Ectodermal cell (in vitro differentiated cells): ENCODE results near the gene ZSCAN4.

Source experiments
- H3K27ac ChIP-seq: 2 replicates; pipeline ENCODE4 v1.7.0; 2013; ENCODE audit warnings: mild to moderate bottlenecking, low read depth, low read length; ENCODE audit not compliant: insufficient read depth, poor library complexity, severe bottlenecking
- H3K27me3 ChIP-seq: 2 replicates; pipeline ENCODE4 v1.7.0; 2013; ENCODE audit warnings: mild to moderate bottlenecking, low read length; ENCODE audit not compliant: insufficient read depth, control insufficient read depth, poor library complexity, severe bottlenecking
- H3K36me3 ChIP-seq: one replicate; pipeline ENCODE4 v1.7.0; 2013; ENCODE audit warnings: low read length; ENCODE audit not compliant: control insufficient read depth, insufficient read depth
- H3K4me1 ChIP-seq: one replicate; pipeline ENCODE4 v1.7.0; 2013; ENCODE audit warnings: low read length; ENCODE audit not compliant: control insufficient read depth, insufficient read depth
- H3K4me3 ChIP-seq: 2 replicates; pipeline ENCODE4 v1.7.0; 2013; ENCODE audit warnings: low read depth, low read length, control low read depth; ENCODE audit not compliant: insufficient read depth
- H3K9me3 ChIP-seq: 2 replicates; pipeline ENCODE4 v1.7.0; 2013; ENCODE audit warnings: mild to moderate bottlenecking, low read length, moderate library complexity; ENCODE audit not compliant: control insufficient read depth
- WGBS, 2 experiments: methylation state at CpG; one replicate each; pipeline ENCODE4 v1.1.7; 2013; ENCODE audit warnings: missing lambda C conversion rate in 2 of 2; 5-methylcytosine and 5-hydroxymethylcytosine counted together

Gene ZSCAN4

DNA sequence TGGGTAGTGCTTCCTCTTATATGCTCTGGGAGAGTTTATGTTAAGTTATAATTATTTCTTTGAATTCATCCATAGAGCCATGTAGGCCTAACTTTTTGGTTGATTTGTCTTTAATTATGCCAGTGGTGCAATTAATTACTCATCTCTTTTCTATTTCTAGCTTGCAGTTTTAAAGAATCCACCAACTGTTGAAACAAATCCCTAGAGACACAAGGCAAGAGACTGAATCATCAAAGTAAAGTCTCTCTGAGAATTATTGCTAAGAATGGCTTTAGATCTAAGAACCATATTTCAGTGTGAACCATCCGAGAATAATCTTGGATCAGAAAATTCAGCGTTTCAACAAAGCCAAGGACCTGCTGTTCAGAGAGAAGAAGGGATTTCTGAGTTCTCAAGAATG is 7.1 kb downstream of the ZSCAN4 start:
- no peak overlapping the region for H3K27ac ChIP-seq
- no peak overlapping the region for H3K4me3 ChIP-seq
- no peaks in the 10 kb centered on the region for H3K36me3 ChIP-seq
- no peaks in the 10 kb centered on the region for H3K9me3 ChIP-seq
- H3K27me3 ChIP-seq, result peaks cover 56% of the 10 kb centered on the region
- WGBS, 2 experiments, result 80 to 93% methylated on average over 2 of the region's 2 CpGs
- no peaks in the 10 kb centered on the region for H3K4me1 ChIP-seq

DNA sequence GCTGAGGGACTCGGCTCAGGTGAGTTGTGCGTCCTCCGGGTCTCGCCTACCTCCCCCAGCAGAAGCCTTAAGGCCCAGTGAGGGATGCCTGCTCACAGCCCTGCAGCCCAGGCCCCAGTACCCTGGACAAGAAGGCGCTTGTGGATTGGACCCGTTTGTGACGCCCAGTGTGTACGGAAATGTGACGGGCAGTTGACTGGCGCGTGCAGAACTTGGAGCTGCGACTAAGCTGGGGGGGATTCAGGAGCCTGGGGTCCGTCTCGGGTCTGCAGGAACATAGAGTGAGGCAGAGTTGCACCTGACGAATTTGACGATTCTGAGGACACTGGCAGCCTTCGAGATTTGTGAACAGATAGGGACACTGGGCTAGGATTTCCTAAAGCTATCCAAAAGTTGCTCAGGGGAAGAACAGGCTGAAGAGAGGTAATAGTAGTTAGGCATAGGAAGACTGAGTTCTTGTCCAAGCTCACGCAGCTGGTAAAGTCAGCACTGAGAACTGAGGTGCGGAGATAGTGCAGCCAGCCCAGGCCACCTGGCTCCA is 13.6 kb downstream of the ZSCAN4 start:
- 5% methylated on average over 19 of the region's 19 CpGs for WGBS, 2 experiments
- Histone ChIP-seq H3K4me3 (peak overlapping the region; percentile 100), H3K27ac (peak overlapping the region; percentile 45)

DNA sequence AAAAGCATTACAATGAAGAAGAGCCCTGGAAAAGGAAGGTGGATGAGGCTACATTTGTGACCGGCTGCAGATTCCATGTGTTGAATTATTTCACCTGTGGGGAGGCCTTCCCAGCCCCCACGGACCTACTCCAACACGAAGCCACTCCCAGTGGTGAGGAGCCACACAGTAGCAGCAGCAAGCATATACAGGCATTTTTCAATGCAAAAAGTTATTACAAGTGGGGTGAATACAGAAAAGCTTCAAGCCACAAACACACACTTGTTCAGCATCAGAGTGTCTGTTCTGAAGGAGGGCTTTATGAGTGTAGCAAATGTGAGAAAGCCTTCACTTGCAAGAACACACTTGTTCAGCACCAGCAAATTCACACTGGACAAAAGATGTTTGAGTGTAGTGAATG is 18.0 kb downstream of the ZSCAN4 start:
- H3K36me3 ChIP-seq, result peaks cover 71% of the 10 kb centered on the region
- H3K4me1 ChIP-seq, result no peaks in the 10 kb centered on the region
- H3K9me3 ChIP-seq, result peaks cover 12% of the 10 kb centered on the region
- H3K27ac ChIP-seq, result no peak overlapping the region
- WGBS, 2 experiments, result 93 to 96% methylated on average over 3 of the region's 3 CpGs
- H3K4me3 ChIP-seq, result no peak overlapping the region
- no peaks in the 10 kb centered on the region for H3K27me3 ChIP-seq

More for the DNA sequence above, 13.6 kb downstream of the ZSCAN4 start:
- H3K9me3 ChIP-seq, result peaks cover 4% of the 10 kb centered on the region
- peaks cover 25% of the 10 kb centered on the region for H3K27me3 ChIP-seq
- no peaks in the 10 kb centered on the region for H3K4me1 ChIP-seq
- peaks cover 41% of the 10 kb centered on the region for H3K36me3 ChIP-seq

DNA sequence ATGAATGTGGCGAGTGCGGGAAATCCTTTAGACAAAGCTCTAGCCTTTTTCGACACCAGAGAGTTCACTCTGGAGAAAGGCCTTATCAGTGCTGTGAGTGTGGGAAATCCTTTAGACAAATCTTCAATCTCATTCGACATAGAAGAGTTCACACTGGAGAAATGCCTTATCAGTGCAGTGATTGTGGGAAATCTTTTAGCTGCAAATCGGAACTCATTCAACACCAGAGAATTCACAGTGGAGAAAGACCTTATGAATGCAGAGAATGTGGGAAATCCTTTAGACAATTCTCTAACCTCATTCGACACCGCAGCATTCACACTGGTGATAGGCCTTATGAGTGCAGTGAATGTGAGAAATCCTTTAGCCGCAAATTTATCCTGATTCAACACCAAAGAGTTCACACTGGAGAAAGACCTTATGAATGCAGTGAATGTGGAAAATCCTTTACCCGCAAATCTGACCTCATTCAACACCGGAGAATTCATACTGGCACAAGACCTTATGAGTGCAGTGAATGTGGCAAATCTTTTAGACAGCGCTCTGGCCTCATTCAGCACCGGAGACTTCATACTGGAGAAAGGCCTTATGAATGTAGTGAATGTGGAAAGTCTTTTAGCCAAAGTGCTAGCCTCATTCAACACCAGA is 18.8 kb downstream of the ZSCAN4 start:
- 97 to 98% methylated on average over 12 of the region's 12 CpGs for WGBS, 2 experiments
- peaks cover 71% of the 10 kb centered on the region for H3K36me3 ChIP-seq

DNA sequence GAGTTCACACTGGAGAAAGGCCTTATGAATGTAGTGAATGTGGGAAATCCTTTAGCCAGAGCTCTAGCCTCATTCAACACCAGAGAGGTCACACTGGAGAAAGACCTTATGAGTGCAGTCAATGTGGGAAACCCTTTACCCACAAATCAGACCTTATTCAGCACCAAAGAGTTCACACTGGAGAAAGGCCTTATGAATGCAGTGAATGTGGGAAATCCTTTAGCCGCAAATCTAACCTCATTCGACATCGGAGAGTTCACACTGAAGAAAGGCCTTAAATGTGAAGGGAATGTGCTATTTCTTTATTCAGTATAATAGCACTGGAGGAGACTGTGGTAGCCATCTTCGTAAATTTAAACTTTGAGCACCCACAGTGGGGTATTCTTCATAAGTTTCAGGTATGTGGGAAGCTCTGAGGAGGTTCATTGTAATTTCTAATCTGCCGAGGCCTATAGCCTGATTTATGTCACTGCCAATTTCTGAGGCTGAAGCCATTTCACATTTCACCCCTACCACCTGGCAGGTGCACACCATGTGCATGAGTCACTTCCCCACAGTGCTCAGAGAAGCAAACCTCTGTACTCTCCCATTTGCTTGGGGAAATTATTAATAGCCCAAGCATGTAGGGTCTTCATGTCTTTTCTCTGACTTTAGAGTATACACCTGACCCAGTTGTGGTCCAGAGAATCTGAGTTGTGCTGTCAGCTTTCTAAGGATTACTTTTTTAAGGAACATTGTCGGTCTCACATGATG is 19.5 kb downstream of the ZSCAN4 start:
- Histone ChIP-seq H3K27ac (no peak overlapping the region), H3K4me1 (no peaks in the 10 kb centered on the region), H3K36me3 (peaks cover 70% of the 10 kb centered on the region), H3K9me3 (peaks cover 12% of the 10 kb centered on the region), H3K27me3 (no peaks in the 10 kb centered on the region), H3K4me3 (no peak overlapping the region)
- WGBS, 2 experiments, result 96% methylated on average over 6 of the region's 6 CpGs

More for the DNA sequence above, 18.8 kb downstream of the ZSCAN4 start:
- H3K27me3 ChIP-seq, result no peaks in the 10 kb centered on the region
- no peaks in the 10 kb centered on the region for H3K4me1 ChIP-seq
- H3K9me3 ChIP-seq, result peaks cover 12% of the 10 kb centered on the region
- H3K27ac ChIP-seq, result no peak overlapping the region
- H3K4me3 ChIP-seq, result no peak overlapping the region

DNA sequence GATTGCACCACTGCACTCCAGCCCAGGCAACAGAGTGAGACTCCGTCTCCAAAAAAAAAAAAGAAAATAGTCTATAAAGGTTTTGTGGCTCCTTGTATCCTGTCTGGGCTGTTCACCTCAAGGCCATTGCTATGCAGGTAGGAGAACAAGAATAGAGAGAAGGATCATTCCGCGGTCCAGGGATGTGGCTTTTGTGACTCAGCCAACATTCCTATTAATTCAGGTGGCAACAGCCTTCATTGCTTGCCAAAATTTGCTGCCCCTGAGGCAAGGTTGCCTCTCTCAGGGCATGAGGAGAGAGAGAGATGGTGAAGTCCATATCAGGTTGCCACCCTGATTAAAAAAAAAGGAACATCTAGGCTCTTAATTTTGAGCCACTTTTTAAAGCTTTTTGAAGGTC is 21.0 kb downstream of the ZSCAN4 start:
- H3K9me3 ChIP-seq, result peaks cover 12% of the 10 kb centered on the region
- no peaks in the 10 kb centered on the region for H3K27me3 ChIP-seq
- H3K4me1 ChIP-seq, result no peaks in the 10 kb centered on the region
- H3K36me3 ChIP-seq, result peaks cover 57% of the 10 kb centered on the region
- H3K4me3 ChIP-seq, result no peak overlapping the region
- WGBS, 2 experiments, result 93 to 96% methylated on average over 3 of the region's 3 CpGs
- H3K27ac ChIP-seq, result no peak overlapping the region

DNA sequence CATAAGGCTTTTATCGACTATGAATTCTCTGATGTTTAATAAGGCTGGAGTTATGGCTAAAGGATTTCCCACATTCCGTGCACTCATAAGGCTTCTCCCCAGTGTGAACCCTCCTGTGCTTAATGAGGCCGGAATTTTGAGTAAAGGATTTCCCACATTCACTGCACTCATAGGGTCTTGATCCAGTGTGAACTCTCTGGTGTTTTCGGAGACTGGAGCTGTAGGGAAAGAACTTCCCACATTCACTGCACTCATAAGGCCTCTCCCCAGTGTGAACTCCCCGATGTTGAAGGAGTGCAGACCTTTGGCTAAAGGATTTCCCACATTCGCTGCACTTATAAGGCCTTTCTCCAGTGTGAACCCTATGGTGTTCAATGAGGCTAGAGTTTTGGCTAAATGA is 32.9 kb downstream of the ZSCAN4 start:
- H3K9me3 ChIP-seq, result no peaks in the 10 kb centered on the region
- 91 to 97% methylated on average over 6 of the region's 6 CpGs for WGBS, 2 experiments
- H3K4me1 ChIP-seq, result no peaks in the 10 kb centered on the region
- H3K4me3 ChIP-seq, result no peak overlapping the region
- no peaks in the 10 kb centered on the region for H3K27me3 ChIP-seq
- no peak overlapping the region for H3K27ac ChIP-seq
- peaks cover 62% of the 10 kb centered on the region for H3K36me3 ChIP-seq

DNA sequence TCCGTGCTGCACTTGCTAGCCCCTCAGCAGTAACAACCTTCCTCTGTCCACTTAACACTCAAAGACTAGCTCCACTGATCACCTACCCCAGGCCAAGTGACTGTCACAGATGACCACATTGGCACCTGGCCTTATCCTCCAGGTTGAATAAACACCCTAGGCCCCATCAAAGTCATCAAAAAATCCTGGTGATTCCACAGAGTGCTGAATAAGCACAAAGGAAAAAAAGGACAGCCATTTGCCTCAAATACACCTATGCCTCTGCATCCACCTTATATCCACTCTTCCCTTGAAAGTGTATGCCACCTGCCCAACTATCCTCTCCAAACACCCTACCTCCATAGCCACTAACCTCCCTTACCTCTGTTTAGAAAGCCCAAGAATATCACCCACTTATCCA is 37.6 kb downstream of the ZSCAN4 start:
- Histone ChIP-seq H3K4me3 (no peak overlapping the region), H3K27me3 (no peaks in the 10 kb centered on the region), H3K9me3 (no peaks in the 10 kb centered on the region), H3K36me3 (peaks cover 40% of the 10 kb centered on the region), H3K4me1 (no peaks in the 10 kb centered on the region), H3K27ac (no peak overlapping the region)
- 90 to 97% methylated on average over 1 of the region's 1 CpG for WGBS, 2 experiments

DNA sequence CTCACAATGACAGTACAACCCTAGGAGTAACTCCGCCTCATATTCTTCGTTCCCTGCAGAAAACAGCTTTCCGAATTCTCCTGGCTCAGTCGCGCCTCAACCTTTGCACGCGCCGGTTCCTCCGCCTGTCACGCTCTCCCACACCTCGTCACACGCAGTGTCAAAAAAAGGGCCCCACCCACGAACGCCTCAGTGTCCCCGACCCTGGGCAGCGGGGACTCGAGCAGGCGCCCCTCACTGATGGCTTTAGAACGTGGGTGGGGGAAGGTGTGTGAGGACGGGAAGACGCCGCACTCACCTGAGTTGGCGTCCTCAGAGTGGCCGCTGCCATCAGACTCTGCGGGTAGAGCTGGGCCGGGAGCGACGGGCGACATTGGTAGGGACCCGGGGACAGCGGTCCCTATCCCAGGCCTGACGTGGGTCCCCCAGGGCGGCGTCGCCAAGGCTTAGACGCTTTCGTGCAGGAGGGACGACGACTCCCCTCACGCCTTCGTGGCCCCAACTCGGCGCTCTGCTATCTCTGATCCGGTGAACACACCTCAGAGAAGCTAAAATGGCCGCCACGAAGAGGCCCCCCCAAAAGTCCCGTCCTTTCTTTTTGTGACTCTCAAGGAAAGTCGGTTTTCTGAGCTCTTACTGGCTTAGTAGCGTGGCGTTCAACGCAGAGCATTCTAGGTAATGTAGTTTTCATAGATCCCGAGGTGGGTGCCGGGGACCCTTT is 40.1 kb downstream of the ZSCAN4 start, which contains the start of gene ZNF154:
ZNF154 (minus strand) TSS at position 564 of the 721 bp plus-strand sequence; CDS start at position 331, 233 bp downstream.
- WGBS, 2 experiments, result 2 to 3% methylated on average over 53 of the region's 53 CpGs
- Histone ChIP-seq H3K36me3 (peaks cover 17% of the 10 kb centered on the region), H3K27me3 (no peaks in the 10 kb centered on the region), H3K4me1 (no peaks in the 10 kb centered on the region), H3K9me3 (no peaks in the 10 kb centered on the region), H3K4me3 (peak within 1 kb of the TSS; percentile 83), H3K27ac (peak within 1 kb of the TSS; percentile 79)

DNA sequence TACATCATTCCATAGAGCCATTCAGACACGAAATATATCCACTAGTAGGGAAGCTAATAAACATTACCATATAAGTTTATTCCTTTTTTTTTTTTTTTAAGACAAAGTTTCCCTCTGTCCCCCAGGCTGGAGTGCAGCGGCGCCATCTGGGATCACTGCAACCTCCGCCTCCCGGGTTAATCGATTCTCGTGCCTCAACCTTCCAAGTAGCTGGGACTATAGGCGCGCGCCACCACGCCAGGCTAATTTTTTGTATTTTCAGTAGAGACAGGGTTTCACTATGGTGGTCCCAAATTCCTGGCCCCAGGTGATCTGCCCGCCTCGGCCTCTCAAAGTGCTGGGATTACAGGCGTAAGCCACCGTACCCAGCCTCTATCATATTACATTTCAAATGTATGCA is 40.9 kb downstream of the ZSCAN4 start:
- H3K4me1 ChIP-seq, result no peaks in the 10 kb centered on the region
- H3K9me3 ChIP-seq, result no peaks in the 10 kb centered on the region
- H3K4me3 ChIP-seq, result peak overlapping the region; percentile 83
- H3K27me3 ChIP-seq, result no peaks in the 10 kb centered on the region
- WGBS, 2 experiments, result 67 to 76% methylated on average over 14 to 15 of the region's 15 CpGs
- peaks cover 8% of the 10 kb centered on the region for H3K36me3 ChIP-seq
- H3K27ac ChIP-seq, result no peak overlapping the region
